Umbilical cord (tissue), 2 donors: Measurements from ENCODE around the gene CMTM5. TPM values are rescaled to one million over a fixed set of nuclear protein-coding genes. Genes with fewer than 3 reads are reported as not detected.

ENCODE experiments used
- DNase-seq: peaks from one replicate; pipeline ENCODE4 v3.0.0-alpha.2; 2015; ENCODE audit warnings: low spot score
- total RNA-seq: library from RNA; depleted of rRNA; stranded (reverse); fragments of >200 nt; gene quantifications from one replicate; pipeline ENCODE4 v1.2.3, GENCODE V29; 2014; ENCODE audit warnings: low replicate concordance; ENCODE audit not compliant: insufficient read depth

Gene CMTM5
- total RNA-seq, 1 donor from 2014 or later = 0.96 TPM

DNA sequence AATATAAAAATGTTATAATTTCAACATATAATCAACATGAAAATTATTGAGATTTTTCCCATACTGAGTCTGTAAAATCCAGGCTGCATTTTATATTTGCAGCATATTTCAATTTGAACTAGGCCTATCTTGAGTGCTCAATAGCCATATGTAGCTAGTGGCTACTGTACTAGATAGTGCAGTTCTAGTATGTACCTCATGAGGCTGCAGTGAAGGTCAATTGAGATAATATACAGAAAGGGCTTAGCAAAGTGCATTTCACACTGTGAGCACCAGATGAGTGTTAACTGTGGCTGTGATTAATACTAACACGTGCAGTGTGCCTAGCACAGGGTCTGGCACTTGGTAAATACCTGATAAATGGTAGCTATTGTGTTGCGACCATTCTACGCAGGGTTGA lies 18.8 kb upstream of the CMTM5 start:
- DNase-seq = no peak

DNA sequence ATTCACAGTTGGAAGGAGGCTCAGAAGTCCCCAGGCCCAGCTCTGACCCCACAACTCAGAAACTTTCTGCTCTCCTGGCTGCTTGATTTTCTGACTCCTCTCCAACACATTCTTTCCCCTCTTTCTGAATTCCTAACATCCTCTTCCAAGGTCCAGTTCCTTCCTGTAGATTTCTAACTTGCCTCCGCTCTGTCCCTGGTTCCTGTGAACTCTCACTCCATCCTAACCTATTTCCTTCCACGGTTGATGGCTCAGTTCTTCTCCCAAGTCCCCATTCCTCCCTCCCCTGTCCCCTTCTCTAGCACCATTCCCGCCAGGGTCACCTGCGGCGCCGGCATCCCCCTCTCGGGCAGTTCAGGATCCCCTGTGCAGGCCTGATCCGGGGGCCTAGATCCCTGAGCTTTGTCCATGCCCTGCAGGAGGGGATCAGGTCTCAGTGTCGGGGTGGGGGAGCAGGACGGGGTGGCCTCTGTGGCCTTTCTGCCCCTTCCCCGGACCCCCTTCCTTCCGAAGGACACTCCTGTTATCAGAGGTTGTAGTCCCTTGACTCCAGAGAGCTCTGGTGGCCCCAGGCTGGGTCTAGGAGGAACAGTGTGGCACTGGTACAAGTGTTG lies 18.2 kb upstream of the CMTM5 start:
- DNase-seq = no peak

DNA sequence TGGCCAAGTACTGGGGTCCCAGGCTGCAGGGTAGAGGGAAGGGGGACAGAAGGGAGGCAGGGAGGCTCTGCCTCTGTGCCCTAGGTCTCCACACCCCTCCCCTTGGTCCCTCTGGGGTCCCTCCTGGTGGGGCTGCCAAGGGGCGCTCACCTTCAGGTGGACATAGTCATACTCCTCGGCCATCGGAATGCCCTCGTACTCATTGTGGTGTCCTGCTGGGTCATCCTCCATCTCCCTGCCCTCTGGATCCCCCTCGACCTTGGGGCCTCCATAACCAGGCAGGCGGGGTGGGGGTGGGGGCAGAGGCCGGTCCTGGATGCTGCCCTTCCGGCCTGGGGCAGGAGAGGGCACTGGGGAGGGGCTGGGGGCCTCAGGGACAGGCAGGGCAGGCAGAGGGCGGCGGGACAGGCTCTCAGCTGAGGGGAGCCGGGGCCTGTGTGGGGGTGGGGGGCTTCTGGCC lies 17.6 kb upstream of the CMTM5 start:
- no peak for DNase-seq

DNA sequence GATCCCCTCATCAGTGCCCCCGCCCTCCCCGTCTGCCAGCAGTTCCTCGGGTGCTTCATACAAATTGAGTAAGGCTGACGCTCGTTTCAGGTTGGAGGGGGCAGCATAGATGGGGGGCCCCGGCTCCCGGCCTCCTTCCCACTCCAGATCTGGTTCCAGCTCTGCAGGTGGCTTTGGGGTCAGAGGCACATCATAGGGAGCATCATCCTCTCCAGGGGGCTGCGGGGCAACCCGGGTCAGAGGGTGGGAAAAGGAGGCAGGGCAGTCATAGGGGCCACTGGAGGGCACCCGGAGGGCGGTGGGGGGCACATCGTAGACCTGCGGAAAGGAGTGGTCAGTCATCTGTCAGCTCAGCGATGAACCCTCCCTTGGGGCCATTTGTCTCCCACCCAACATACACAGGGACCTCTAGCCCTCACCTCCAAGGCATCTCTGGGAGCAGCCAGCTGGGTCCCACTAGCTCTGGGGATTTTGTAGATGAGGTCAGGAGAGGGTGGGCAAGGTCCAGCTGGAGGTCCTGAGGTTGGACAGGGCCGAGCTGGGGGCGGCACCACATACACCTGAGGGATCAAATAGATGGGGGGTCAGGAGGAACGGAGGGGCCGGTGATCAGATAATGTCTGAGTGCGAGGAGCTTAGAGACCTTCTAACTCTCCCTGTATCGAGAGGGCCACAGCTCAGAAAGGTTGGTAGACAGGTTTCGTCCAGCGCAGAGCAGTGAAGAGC lies 17.0 kb upstream of the CMTM5 start:
- DNase-seq = no peak

DNA sequence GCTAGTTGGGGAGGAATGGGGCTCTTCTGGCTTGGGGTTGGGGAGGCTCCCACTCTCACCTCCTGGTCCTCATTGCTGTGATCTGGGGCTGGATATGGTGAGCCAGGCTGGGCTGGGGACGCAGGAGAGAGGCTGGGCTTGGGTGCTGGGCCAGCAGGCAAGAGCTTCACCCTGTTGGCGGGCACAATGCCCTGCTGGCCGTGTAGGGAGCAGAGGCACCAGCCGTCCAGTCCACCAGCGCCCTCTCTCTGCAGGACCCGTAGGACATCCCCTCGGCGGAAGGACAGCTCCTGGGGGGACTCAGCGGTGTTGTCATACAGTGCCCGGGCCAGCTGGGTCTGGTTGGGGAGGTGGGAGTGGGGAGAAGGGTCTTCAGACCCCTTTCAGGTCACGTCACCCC lies 16.4 kb upstream of the CMTM5 start:
- DNase-seq = no peak

DNA sequence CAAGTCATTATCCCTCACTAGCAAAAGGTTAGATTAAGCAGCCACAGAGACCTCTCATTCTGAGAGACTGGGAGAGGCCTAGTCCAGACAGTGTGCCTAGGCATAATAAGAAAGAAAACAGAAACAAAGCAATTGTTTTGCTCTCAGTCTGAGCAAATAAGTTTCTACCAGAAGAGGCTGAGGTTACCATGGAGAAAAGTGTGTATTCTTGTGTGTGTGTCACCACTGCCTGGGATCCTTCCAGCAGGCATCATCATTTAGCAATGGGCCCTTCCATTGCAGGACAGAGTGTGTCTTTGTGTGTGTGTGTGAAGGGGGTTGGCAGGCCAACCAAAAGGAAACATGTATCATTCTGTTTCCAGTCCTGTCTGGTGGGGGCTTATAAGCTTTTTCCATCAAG lies 15.5 kb upstream of the CMTM5 start:
- DNase-seq = no peak

DNA sequence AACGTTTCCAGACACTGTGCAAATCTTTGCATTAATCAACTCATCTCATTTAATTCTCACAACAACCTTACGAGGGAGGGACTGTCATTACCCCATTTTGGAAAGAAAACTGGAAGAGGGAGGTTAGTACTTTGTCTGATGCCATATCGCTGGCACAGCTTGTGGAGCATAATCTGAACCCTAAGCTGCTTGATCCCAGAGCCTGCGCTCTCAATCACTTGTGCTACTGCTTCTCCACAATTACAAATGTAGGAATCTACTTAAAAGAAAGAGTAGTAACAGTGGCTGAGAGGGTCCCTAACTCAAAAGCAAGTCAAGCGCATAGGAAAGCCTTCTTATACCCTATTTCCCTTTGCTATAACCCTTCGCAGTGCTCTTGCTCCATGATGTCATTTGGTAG lies 15.1 kb upstream of the CMTM5 start:
- no peak for DNase-seq

DNA sequence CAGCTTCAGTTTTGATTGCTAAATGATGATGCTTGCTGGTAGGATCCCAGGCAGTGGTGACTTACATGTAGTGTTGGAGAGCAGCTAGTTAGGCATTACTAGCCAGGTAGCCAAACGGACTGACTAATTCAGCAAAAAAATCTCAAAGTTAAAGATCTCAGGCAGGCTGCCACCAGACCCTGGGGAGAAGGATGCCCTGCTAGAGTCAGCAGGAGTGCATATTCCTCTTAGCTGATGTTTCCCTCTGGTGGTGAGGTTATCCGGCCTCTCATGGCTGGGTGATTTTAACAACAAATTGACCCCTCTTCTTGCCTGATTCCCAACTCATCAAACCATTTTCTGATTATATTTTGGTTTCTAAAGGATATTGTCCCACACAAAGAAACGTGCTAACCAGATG lies 14.6 kb upstream of the CMTM5 start:
- DNase-seq = no peak

DNA sequence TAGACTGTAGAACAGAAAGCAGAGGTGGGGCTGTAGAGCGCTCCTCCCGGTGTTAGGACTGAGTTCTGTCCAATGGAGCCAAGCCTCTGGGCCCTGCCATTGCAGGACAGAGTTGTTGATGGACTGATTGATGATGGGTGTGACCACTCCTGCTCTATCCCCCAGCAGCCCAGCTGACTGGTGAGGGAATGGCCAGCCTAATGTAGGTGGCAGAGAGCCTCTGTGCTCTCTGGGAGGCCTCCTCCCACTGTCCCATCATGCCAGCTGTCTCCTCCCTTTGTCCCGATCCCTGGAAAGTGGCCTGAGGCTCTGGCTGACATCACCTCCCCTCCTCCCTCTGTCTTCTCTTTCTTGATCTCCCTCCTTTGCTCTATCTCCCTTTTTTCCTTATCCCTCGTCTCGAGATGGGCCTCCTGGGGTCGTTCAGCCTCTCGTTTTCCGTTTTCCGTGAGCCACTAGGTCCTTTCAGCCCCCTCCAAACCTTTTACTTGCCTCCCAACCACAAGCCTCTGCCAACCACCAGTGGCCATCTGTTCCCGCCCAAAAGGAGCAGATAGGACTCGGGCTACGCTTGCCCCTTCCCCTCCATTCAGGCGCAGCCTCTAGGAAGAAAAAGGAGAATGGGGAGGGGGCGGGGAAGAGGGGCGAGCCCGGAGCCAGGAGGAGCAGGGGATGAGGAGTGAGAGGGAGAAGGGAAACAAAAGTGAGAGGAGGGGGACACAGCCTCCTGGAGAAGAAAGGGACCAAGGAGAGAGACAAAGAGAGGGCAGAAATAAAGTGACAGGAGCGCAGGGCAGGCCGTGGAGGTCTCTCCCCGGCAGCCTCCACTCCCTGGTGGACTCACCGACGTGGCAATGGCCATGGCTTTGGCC lies 12.4 kb upstream of the CMTM5 start:
- DNase-seq = peak; percentile 72

DNA sequence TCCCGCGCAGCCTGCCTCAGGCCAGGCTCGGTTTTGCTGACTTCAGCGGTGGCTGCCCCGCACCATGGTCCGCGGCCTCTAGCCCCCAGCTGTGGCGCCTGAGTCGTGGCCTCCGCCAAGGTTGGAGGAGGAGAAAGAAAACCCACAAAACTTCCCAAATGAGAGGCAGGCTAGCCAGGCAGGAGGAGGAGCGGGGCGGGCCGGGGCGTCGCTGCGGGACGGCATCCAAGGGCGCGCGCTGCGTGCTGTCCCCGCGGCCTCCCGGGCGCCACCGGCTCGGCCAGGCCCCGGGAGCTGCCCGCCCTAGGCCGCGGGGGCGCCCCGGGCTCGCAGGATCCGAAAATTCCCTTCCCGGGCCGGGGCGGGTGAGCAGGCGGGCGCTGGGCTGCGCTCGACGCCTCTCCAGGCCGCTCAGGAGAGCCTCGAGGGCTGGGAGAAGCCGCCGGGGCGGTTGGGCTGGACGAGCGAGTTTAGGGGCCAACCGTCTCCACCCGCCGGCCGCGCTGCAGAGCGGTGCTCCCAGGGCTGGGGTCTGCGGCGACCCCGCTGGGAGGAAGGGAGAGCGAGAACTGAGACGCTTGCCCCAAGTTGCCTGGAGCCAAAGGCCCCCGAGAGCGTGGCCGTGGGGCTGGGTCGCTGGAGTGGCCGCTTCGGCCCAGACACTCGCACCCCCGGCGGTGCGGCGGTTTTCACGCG lies 11.7 kb upstream of the CMTM5 start, which contains the start of gene EFS:
Gene EFS, minus strand, starts transcription at position 137 of the 696 bp plus-strand sequence. CDS start 147 bp downstream, outside the sequence.
- peak; percentile 76 for DNase-seq

DNA sequence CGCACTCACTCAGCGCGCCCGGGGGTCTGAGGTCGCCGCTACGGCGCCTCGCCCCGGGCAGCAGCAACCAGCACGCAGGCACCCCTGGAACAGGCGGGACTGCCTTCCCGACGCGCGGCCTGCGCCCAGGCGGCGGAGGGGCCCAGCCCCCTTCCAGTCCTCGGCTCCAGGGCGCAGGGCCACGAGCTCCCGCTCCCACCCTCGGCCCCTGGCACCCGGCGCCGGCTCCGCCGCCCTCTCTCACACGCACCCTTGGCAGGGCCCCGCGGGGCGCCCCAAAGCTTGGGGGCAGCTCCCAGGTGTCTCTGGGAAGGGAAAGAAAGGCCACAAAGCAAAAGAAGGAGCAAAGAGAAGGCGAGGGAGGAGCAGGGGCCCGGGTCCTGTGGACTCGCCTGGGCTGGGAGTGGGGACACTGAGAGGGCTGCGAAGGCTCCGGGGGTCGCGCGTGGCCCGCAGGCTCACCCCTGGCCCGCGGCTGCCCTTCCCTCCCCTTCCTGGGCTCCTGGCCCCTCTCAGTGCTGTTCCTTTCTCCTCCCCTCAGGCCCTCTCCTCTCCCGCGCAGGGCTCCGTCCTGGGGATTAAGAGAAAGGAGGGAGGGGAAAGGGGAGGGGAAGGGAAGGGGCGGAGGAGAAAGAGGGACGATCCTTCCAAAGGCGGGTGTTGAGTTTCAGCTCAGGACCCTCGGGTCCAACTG lies 11.0 kb upstream of the CMTM5 start:
- no peak for DNase-seq

DNA sequence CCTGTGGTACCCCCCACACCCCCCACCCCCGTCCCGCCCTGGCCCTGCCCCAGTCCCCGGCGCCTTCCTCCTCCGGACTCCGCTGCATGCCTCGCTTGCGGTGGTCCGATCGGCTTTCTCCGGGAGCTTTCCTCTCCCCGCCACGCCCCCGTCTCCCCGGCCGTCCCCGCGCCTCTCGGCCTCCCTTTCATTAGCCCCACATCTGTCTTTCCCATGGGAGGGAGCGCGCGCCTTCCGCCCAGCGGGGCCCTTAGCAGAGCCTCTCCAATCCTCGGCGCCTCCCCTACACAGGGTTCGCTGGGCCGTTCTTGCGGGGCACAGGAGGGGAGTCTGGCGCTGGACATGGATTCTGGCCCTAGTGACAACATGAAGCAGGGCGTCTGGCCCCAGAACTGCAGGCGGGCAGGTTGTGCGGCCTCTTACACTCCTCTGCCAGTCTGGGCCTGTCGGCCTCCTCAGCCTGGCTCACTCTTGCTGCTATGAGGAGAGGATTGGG lies 10.4 kb upstream of the CMTM5 start:
- DNase-seq = peak; percentile 97

DNA sequence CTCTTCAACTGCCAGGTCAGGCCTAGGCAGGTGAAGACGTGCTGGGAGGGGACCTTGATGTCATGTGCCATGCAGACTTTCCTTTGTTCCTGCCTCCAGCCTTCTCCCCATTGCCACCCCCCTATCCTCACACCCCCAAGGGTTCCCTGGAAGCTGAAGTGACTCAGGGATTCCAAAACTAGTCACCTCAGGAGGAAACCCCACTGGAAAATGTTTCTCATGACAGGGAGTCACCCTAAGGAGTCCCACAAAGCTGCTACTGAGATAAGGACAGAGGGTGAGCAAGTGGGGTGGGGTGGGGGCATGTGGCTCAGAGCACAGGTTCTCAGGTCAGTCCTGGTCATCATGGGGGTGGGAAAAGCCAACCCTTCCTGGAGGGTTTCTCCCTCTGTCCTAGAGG lies 6.6 kb upstream of the CMTM5 start:
- DNase-seq = no peak

DNA sequence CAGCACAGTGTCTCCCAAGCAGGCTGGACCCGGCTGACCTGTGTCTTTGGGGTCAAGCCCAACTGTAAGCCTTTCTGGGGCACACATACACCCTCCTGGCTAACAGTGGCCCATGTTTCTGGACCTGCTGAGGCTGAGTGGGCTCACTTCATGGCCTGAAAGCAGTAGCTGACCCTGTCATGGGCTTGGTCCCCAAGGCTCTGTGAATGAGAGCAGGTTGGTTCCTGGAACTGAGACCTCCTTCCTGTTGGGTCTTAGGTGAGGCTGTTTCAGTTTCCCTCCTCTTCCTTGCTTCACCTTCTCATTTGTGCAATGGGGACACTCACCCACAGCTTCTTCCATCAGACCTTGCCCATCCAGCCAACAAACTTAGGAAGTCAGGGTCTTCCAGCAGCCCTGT lies 5.0 kb upstream of the CMTM5 start:
- DNase-seq = no peak

DNA sequence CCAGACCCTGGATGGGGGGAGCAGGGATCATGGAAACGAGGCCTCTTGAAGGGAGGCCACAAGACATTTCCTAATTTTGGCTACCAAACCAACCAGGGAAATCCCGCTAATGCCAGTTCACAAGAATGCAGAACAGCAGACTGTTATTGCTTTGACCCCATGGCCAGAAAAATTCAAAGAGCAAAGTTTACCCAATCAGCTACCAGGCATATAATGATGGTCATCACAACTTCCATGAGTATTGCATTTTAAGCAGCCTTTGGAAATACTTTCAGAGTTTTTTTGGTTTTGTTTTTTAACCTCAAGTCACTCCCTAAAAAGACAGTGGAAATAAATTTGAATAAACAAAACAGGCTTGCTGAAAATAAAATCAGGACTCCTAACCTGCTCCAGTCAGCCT lies 4.3 kb upstream of the CMTM5 start, which contains the start of gene IL25:
Gene IL25, plus strand, starts transcription at position 301 of the 400 bp plus-strand sequence.
- no peak for DNase-seq

DNA sequence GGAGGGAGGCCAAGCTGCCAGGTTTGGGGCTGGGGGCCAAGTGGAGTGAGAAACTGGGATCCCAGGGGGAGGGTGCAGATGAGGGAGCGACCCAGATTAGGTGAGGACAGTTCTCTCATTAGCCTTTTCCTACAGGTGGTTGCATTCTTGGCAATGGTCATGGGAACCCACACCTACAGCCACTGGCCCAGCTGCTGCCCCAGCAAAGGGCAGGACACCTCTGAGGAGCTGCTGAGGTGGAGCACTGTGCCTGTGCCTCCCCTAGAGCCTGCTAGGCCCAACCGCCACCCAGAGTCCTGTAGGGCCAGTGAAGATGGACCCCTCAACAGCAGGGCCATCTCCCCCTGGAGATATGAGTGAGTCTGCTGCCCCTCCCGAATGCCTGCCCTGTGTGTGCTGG lies 3.8 kb upstream of the CMTM5 start:
- DNase-seq = no peak

DNA sequence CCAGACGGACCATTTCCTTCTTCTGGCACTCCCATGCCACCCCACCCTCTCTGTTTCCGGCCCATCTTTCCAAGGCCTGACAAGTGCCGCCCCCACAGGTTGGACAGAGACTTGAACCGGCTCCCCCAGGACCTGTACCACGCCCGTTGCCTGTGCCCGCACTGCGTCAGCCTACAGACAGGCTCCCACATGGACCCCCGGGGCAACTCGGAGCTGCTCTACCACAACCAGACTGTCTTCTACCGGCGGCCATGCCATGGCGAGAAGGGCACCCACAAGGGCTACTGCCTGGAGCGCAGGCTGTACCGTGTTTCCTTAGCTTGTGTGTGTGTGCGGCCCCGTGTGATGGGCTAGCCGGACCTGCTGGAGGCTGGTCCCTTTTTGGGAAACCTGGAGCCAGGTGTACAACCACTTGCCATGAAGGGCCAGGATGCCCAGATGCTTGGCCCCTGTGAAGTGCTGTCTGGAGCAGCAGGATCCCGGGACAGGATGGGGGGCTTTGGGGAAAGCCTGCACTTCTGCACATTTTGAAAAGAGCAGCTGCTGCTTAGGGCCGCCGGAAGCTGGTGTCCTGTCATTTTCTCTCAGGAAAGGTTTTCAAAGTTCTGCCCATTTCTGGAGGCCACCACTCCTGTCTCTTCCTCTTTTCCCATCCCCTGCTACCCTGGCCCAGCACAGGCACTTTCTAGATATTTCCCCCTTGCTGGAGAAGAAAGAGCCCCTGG lies 1.2 kb upstream of the CMTM5 start:
- DNase-seq = no peak

DNA sequence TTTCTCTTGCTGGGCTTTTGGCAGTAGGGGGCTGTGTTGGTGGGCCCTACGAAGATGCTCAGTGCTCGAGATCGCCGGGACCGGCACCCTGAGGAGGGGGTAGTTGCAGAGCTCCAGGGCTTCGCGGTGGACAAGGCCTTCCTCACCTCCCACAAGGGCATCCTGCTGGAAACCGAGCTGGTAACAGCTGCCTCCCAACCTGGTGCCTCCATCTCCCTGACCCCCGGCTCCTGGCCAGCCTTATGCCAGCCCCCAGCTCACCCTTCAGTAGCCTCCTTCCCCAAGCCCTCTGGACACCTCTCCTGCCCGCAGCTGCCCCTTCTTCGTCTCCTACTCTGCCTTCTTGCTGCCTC lies 328 bp downstream of the CMTM5 start:
- no peak for DNase-seq

DNA sequence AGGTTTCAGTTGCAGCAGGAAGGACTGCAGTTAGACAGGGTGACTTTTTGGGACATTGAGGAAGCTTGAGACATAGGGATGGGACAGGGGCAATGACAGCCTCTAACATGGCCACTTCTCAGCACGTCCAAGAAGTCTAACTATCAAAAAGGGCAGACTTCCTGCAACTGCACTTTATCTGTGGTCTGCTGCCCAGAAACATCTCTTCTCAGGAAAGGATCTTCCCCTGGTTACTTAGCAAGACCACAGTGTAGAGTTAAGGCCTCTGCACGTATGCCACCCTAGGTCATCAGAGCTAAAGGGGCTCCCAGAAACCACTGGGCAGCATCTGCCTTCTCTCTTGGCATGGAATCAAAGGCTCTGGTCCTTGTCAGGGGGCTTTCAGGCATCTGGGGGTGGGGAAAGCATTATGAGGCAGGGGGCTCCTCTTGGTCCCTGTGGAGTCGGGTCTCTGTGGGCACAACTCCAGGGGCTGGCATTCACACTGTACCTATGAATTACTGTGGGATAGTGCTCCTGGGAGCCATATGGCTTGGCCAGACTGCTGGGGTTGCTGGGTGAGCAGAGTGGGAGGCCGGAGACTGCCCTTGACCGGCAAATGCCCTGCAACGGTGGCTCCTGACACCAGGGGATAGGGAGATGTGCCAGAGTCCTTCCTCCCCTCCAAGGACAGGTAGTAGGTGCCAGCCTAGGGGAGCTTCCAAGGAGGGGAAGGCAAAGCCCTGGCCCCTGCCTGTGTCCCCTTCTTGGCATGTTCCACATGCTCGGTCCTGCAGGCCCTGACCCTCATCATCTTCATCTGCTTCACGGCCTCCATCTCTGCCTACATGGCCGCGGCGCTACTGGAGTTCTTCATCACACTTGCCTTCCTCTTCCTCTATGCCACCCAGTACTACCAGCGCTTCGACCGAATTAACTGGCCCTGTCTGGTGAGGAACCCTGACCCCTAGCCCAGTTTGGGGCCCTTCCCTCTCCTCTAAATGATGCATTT lies 1.0 kb downstream of the CMTM5 start:
- DNase-seq = no peak
